Inflammatory macrophage treated with lipopolysaccharide for 4 hours (primary cell): ENCODE measurements around the gene RPS6KA2.
"Not testable (repeated sequence)": the region's sequence is repeated elsewhere in the genome, so short reads cannot be mapped to it uniquely, and the experiment has no call there.

ENCODE experiments used
- DNase-seq: peaks from one replicate; pipeline ENCODE4 v3.0.0-alpha.2; 2020

RPS6KA2 gene

GRCh38 chr6:166588691-166589336, 38.2 kb downstream of the RPS6KA2 start:
- peak; percentile 74 for DNase-seq

DNA sequence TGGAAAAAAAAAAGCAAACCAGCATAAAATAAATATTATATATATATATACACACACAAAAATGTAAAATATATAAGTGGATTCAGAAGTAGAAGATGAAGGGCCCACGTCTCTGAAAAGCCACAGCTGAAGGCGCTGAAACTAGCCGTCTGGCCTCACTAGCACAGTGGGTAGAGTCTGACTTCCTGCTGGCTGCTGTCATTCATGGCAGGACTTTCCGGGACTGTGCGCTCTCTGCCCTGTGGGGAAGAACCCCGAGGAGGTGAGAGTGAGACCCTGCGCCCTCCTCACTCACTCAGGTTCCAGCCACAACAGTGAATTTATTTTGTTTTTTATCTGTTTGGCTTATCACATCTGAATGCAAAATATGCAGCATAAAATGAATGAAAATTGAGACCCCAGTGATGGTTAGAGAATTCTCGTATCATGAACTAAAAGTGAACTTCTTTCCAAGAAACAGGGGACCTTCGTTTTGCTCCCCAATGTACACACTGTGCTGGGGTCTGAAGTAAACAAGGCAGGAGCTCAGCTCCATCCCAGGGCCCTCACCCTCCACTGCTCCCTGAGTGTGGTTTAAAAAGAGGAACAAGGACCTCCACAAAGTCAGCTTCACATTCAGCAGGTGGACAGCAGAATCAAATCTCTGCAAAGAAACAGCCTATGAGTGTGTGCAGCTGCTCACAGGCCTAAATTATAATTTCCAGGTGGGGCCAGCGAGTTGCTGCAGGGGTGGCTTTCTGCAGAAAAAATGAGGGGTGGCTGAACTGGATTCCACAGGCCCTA, 39.2 kb downstream of the RPS6KA2 start:
- DNase-seq: peak; percentile 43

DNA sequence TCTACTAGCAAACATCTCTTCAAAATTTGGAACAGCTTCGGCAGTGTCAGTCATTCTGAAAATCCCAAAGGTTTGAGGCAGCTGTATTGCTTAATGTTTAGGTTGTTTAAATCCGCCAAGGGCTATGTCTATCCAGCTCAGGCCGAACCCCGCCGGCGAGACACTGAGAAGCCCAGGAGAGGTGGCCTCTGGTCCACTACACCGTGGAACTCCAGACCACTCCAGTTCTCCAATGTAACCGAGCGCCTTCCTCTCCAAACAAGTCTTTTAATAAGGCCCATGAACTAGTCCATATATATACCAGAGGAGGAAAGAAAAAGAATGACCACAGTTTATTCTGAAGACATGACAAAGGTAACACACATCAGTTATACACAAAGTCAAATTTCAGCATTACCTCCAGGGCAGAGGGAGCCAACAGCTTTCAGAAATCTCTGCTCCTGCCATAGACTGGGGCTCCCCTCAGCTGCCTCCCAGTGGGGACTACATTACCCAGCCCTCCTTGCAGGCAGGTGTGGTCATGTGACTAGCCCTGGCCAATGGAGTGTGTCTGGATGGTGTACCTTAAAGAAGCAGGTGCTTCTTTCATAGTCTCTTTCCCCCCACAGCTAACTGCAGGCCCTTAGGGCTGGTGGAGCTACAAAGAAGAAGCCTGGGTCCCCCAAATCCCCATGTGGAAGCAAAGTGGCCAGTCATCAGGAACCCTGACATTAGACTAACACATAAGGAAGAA, 40.5 kb downstream of the RPS6KA2 start, which contains the start of gene RAMACL:
RAMACL (minus strand) TSS at position 255 of the 733 bp plus-strand sequence; CDS start at position 54, 201 bp downstream.
- no peak for DNase-seq

GRCh38 chr6:166584853-166585429, 42.1 kb downstream of the RPS6KA2 start:
- peak; percentile 59 for DNase-seq

GRCh38 chr6:166584155-166584554, 42.9 kb downstream of the RPS6KA2 start:
- DNase-seq: peak; percentile 73

DNA sequence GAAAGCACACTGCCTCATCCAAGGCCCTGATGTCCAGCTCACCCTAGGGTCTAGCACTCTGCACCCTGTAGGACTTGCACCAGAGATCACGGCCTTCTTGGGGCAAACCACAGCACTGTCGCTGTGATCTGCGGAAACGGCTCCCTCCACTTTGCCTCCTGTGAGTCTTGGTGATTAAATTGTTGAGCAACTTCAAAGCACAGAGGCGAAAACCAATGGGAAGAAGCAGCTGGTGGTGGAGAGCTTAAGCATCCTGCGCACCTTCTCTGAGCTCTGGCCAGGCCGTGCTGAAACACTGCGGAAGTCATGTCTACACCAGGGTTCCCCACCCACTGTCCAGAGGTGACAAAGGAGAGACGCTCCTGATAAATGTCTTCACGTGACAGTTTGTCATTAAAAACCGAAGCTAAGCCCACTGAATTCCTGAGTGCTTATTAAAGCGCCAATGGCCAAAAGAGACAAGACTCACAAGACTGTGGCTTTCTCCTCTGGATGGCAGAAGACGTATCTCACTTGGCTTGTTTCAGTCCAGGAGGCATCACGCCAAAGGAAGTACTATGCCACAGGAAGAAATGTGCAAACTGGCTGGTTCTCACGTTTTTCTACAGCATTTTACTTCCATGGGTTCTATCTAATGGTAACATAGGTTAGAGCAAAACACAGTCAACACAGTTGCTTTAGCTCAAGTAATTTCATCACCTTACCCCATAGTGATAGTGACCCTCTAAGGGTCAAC, 43.7 kb downstream of the RPS6KA2 start:
- DNase-seq: no peak

- DNase-seq: no peak
These were observed 44.8 kb downstream of the RPS6KA2 start for GRCh38 chr6:166582258-166582657.

- DNase-seq: not testable (repeated sequence)
These were observed 45.2 kb downstream of the RPS6KA2 start for GRCh38 chr6:166581801-166582200.

DNA sequence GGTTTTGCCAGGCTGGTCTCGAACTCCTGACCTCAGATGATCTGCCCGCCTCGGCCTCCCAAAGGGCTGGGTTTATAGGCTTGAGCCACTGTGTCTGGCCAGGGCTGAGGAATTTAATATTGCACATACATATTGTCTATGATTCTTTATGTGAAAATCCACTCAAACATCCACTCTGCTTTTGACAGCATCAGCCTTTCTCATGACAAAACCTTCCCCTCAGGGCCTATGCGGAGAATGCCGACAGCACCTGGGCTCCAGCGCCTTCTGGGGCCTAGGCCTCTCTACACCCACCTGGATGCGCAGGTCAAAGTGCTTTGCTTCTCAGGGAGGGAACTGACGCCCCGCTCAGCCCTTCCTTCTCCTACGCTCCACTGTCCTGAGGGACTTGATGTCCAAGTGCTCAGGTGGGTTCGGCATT, 46.0 kb downstream of the RPS6KA2 start:
- DNase-seq: no peak

GRCh38 chr6:166580076-166581050, 46.7 kb downstream of the RPS6KA2 start:
- no peak for DNase-seq

- DNase-seq: no peak
These were observed 47.7 kb downstream of the RPS6KA2 start for GRCh38 chr6:166579237-166579850.

DNA sequence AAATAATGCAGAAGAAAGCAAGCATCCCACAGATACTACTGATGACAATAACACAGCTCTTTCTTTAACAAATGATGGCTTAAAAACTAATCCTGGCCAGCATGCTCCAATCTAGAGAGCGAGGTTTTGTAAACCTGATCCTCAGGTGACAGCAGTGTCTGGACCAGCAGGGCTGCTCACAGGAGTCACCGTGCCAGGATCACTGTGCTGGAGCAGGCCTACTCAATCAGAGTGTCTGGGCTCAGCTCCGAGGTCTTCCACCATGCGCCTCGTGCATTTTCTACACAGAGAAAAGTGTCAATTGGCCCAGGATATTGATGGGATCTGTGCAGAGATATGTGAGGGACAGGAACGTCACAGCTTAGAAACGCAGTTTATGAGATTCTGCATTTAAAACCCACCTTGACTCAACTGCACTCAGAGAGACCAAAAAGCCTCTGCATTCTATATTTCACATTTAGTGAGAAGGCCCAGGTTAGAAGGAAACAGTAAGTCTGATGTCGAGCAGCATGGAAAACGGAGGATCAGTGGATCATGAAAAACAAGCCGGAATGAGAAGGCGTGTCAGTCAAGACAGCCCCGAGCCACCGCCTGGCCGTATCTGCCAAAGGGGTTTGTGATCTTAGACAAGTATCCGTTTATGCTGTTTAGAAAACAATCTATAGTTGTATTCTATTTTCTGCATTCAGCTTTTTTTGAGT, 48.4 kb downstream of the RPS6KA2 start:
- no peak for DNase-seq

GRCh38 chr6:166575205-166575604, 51.8 kb downstream of the RPS6KA2 start:
- no peak for DNase-seq

DNA sequence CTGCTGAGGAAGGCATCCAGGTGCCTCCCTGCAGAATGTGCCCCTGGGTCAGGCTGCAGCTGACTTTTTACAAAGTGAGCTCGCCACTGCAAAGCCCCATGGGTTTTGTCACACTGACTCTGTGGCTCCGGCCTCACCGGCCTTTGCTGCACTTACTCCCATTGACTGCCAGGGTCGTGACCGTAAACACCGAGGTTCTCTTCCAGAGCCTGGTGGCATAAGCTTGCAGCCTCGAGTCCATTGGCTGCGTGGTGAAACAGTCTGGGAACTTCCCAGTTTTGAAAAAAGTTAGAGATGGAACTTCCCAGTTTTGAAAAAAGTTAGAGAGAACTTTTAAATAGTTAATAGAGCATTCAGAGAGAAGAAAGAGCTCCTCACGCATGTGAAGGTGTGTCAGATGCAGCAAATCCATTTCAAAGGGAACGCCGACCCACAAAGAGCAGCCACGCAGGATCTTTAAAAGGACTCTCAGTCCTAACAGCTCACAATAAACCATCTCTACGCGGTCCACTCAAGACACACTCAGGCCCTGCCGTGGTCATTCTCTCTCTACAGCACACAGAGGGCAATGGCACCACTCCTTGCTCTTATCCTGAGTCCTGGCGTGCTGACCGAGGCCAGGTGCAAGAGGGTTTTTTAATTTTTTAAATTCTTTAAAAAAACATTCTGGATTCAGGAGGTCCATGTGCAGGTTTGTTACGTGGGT, 53.4 kb downstream of the RPS6KA2 start:
- peak; percentile 53 for DNase-seq

DNA sequence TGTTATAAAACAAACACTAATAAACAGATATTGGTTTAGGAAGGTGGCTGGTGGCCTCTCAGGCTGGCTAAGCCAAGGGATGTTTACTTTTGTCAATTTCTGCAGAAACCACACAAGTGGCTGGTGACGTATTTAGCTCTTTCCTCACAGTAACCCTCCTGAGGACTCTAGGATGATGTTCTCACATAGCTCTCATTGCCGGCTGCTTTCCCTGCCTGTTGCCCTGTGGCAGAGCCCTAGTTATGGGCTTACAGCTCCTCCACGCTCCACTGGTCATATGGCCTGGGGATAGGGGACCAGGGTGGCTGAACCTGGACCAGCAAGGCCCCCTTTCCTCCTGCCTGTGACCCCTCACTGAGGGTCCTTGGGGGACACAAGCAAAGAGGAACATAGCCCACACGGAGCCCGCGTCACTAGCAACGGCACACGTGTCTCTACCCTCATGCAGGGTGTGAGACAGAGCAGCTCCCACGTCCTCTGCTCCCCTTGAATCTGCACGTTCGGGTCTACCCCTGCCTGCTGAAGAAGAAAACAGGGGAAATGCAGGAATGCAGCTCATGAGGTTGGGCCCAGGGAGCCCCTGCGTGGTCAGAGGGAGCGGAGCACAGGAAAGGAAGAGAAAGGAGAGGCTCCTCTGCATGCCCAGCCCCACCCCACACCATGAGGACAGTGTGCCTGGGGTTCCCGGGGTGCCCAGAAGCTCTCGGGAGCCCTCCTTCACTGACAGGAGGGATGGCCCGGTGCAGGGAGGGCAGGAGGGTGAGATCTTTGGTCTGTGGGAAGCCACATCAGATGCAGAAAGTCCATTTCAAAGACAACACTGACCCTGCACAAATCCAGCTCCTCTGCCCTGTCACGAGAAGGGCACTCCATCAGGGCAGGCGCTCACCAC, 54.4 kb downstream of the RPS6KA2 start:
- no peak for DNase-seq

- no peak for DNase-seq
These were observed 55.9 kb downstream of the RPS6KA2 start for GRCh38 chr6:166570929-166571713.

GRCh38 chr6:166569206-166569605, 57.8 kb downstream of the RPS6KA2 start:
- DNase-seq: no peak

DNA sequence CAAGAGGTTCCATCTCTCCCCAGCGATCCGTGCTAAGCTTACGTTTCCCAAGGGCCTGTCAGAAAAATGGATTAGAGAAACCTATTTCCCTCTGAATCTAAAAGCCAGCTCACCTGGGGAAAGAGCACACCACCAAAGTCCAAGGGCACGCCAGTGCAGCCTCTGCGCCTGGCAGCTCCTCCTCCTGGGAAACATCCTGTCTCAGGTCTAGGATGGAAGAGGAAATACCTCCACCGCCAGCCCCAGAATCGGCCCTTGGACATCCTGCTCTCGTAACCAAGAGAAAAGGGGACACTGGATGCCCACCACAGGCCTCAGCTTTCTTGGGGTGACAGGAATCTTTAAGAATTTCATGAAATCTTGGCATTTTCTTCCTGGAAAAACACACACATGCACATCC, 59.2 kb downstream of the RPS6KA2 start:
- no peak for DNase-seq
